Heart left ventricle (tissue), 16 donors: ENCODE results near the gene OXTR. TPM values are rescaled to one million over a fixed set of nuclear protein-coding genes. Genes with fewer than 3 reads are reported as not detected.

Source experiments
- ATAC-seq, 4 donors: fragments of 200-7000 bp; cut with Tn5 transposase; one replicate each; pipeline ENCODE4 v1.9.1; 2020 to 2022; ENCODE audit warnings: moderate library complexity in 4 of 4, mild to moderate bottlenecking in 3 of 4, moderate number of reproducible peaks in 1 of 4
- DNase-seq, 5 donors: peaks; one replicate each; pipeline ENCODE4 v3.0.0-alpha.2; 2020
- H3K27ac ChIP-seq, 12 donors: fragments of 200-600 bp; sonication (generic) in 4 of 12; one replicate each; pipeline versions ENCODE4 v1.5.0 to v1.8.0; 2016 to 2022; ENCODE audit warnings: mild to moderate bottlenecking in 2 of 12
- H3K27me3 ChIP-seq, 9 donors: fragments of 200-600 bp; sonication (generic) in 2 of 9; one replicate each; pipeline versions ENCODE4 v1.5.1 to v1.8.0; 2016 to 2022; ENCODE audit warnings: mild to moderate bottlenecking in 3 of 9
- H3K36me3 ChIP-seq, 9 donors: fragments of 200-600 bp; sonication (generic) in 2 of 9; one replicate each; pipeline versions ENCODE4 v1.5.0 to v1.8.0; 2018 to 2022; ENCODE audit warnings: mild to moderate bottlenecking in 2 of 9
- H3K4me1 ChIP-seq, 12 donors: fragments of 200-600 bp; sonication (generic) in 4 of 12; one replicate each; pipeline versions ENCODE4 v1.5.0 to v1.8.0; 2016 to 2022; ENCODE audit warnings: mild to moderate bottlenecking in 3 of 12
- H3K4me3 ChIP-seq, 12 donors: fragments of 200-600 bp; sonication (generic) in 4 of 12; one replicate each; pipeline versions ENCODE4 v1.5.0 to v1.8.0; 2017 to 2022; ENCODE audit warnings: mild to moderate bottlenecking in 9 of 12, moderate library complexity in 4 of 12
- H3K9me3 ChIP-seq, 12 donors: fragments of 200-600 bp; sonication (generic) in 4 of 12; one replicate each; pipeline versions ENCODE4 v1.5.0 to v1.8.0; 2016 to 2022; ENCODE audit warnings: mild to moderate bottlenecking in 1 of 12
- CTCF ChIP-seq, 12 donors: fragments of 200-600 bp; sonication (generic) in 4 of 12; IDR thresholded peaks; one replicate each; pipeline versions ENCODE4 v1.5.0 to v1.8.0; 2018 to 2022; ENCODE audit warnings: antibody characterized with exemption in 12 of 12, mild to moderate bottlenecking in 5 of 12
- POLR2A ChIP-seq, 2 donors: fragments of 450-650 bp; IDR thresholded peaks; one replicate each; pipeline ENCODE4 v1.6.1; 2017; ENCODE audit warnings: antibody characterized with exemption in 2 of 2, mild to moderate bottlenecking in 2 of 2, moderate library complexity in 2 of 2
- WGBS, 4 donors: extraction: QIAGEN DNeasy Blood & Tissue Kit in 2 of 4; methylation state at CpG; one replicate each; pipeline versions ENCODE4 v1.1.5 to v1.1.7; 2013 to 2018; 5-methylcytosine and 5-hydroxymethylcytosine counted together
- intact Hi-C, 10 donors: fragments of 100-400 bp; cut with DNase I; formaldehyde crosslinking; loops; one replicate each; pipeline versions ENCODE4 v1.11.1 to v1.14.2; 2022
- polyA plus RNA-seq, 2 donors: library from polyadenylated mRNA; stranded (reverse); fragments of 200-250 nt; gene quantifications; one replicate each; pipeline ENCODE4 v1.2.3, GENCODE V29; 2013
- total RNA-seq, 9 donors: library from RNA; depleted of rRNA in 2 of 9; stranded (reverse); fragments of >200 nt in 2 of 9; fragmentation: NEBNext Ultra II Directional in 3 of 9; extraction: Animal tissue kit (Norgen Biotek cat#: 25700) in 3 of 9; gene quantifications; one replicate each; pipeline versions ENCODE4 v1.1.0 to v1.2.4, GENCODE V29; 2016 to 2023
- donor health status: ischemic (EF 13 %, LVEDD 7.1; RV severe dilation, severe dysfunction).
- donor health status: healthy with polysubstance abuse.
- donor health status: DM: no; HTN: yes; CAD: no.
- donor health status: DM: no; HTN: no; CAD: no.
- donor health status: ischemic (EF 25% LVEDD 6.9; RV normal size, moderate dysfunction).
- donor health status: ischemic (EF 25% LVEDD 5.7; RV mildly dilated, moderate dysfunction).
- donor health status: healthy.
- donor health status: DM: yes; HTN: yes; CAD: no.
- donor health status: ischemic (EF 35%, LVEDD 5.7; RV mildly dilated, moderate dysfunction).
- donor health status: nonischemic (EF 11% LVEDD 7.7; RV severe dilation, severe dysfunction).
- donor health status: DM: yes; HTN: yes; CAD: no.
- donor health status: PGD.
- donor health status: ischemic (EF 29% LVEDD 5.4; RV normal size, mild dysfunction).
- donor health status: nonischemic (EF 23%, LVEDD 6.1; RV moderate dilation, normal function).

The OXTR gene
- total and polyA plus RNA-seq, 11 donors = 0.11 to 0.54 (median 0.23) TPM; not detected in 3

GRCh38 chr3:8705575-8705974, 63.8 kb downstream of the OXTR start:
- Histone ChIP-seq H3K4me3 (no peak overlapping the region), H3K36me3 (no peaks in the 10 kb centered on the region), H3K27me3 (no peaks in the 10 kb centered on the region), H3K9me3 (peaks cover 0 to 21% (median 0%) of the 10 kb centered on the region in 12 donors), H3K4me1 (no peaks in the 10 kb centered on the region), H3K27ac (no peak overlapping the region)
- TF ChIP-seq CTCF (IDR thresholded peaks at IDR 0.05) = no peak
- TF ChIP-seq POLR2A (IDR thresholded peaks at IDR 0.05) = no peak
- DNase-seq (no peak), ATAC-seq (no peak)
- WGBS, 4 donors = 61 to 81% (median 71%) methylated on average over 3 of the region's 3 CpGs
- intact Hi-C loops = no loop called here

- Histone ChIP-seq H3K27ac (no peak overlapping the region), H3K4me1 (no peaks in the 10 kb centered on the region), H3K36me3 (no peaks in the 10 kb centered on the region), H3K27me3 (no peaks in the 10 kb centered on the region), H3K9me3 (peaks cover 0 to 21% (median 0%) of the 10 kb centered on the region in 12 donors), H3K4me3 (no peak overlapping the region)
- intact Hi-C loops = no loop called here
- 37 to 46% (median 40%) methylated on average over 3 of the region's 3 CpGs for WGBS, 4 donors
- DNase-seq = no peak
- ATAC-seq = no peak
- TF ChIP-seq CTCF (IDR thresholded peaks at IDR 0.05) (no peak), POLR2A (IDR thresholded peaks at IDR 0.05) (no peak)
Observed at GRCh38 chr3:8702560-8702959, 66.9 kb downstream of the OXTR start.

Other genes with a start within 250 kb of the OXTR start
- 1 to 10 TPM in 5 of 9 donors, under 1 TPM in 3, not detected in 1; 0.68 to 5.3 (median 1.3) TPM for gene SSUH2, start 124.8 kb downstream of the OXTR start, total RNA-seq
- 1 to 10 TPM in 1 of 2 donors, under 1 TPM in 1; 0.33 to 2.9 TPM for gene SSUH2, start 124.8 kb downstream of the OXTR start, polyA plus RNA-seq
- gene CAV3, start 35.8 kb downstream of the OXTR start, total RNA-seq = 10 to 100 TPM; 17.4 to 37.8 (median 28.3) TPM
- gene CAV3, start 35.8 kb downstream of the OXTR start, polyA plus RNA-seq = 10 to 100 TPM; 21.2 to 27.6 TPM
- 1 to 10 TPM; 1.4 to 6.1 (median 2.9) TPM for gene RAD18, start 193.9 kb upstream of the OXTR start, total RNA-seq
- gene RAD18, start 193.9 kb upstream of the OXTR start, polyA plus RNA-seq = 1 to 10 TPM in 1 of 2 donors, under 1 TPM in 1; 0.76 to 2.2 TPM